SH-SY5Y (cell line): ENCODE data around the gene CDH15.

ENCODE experiments used
- GATA2 ChIP-seq: IDR thresholded peaks from 2 replicates; pipeline ENCODE4 v1.6.1; 2011; ENCODE audit warnings: mild to moderate bottlenecking, low read depth, low read length
- GATA3 ChIP-seq: IDR thresholded peaks from 2 replicates; pipeline ENCODE4 v1.6.1; 2011; ENCODE audit warnings: low read depth, mild to moderate bottlenecking, low read length, moderate library complexity

- TF ChIP-seq GATA2: no peak
- TF ChIP-seq GATA3: no peak
Observed at GRCh38 chr16:89222931-89223330, 51.4 kb downstream of the CDH15 start.
